ENCODE data around the gene DAAM1.

GRCh38 chr14:59271734-59272133, 83.3 kb downstream of the DAAM1 start:
- TF ChIP-seq CTCF (IDR thresholded peaks at IDR 0.05) (no peak), POLR2AphosphoS5 (IDR thresholded peaks at IDR 0.05; ENCODE audit: low read depth, low read length) (no peak)

Data from Panc1 (cell line).